GM18526 (cell line): ENCODE results near the gene ARHGEF7.

ENCODE experiments used
- POLR2A ChIP-seq: IDR thresholded peaks from 3 replicates; pipeline ENCODE4 v1.6.1; 2011; ENCODE audit not compliant: insufficient read length; ENCODE audit errors: extremely low read depth

Gene ARHGEF7

GRCh38 chr13:111280681-111281585, 165.8 kb downstream of the ARHGEF7 start:
- no peak for TF ChIP-seq POLR2A

GRCh38 chr13:111281751-111282311, 166.7 kb downstream of the ARHGEF7 start:
- no peak for TF ChIP-seq POLR2A

GRCh38 chr13:111282425-111282824, 167.3 kb downstream of the ARHGEF7 start:
- no peak for TF ChIP-seq POLR2A

- no peak for TF ChIP-seq POLR2A
Observed at GRCh38 chr13:111282997-111283396, 167.9 kb downstream of the ARHGEF7 start.

- no peak for TF ChIP-seq POLR2A
Observed at GRCh38 chr13:111283457-111283856, 168.3 kb downstream of the ARHGEF7 start.

- no peak for TF ChIP-seq POLR2A
Observed at GRCh38 chr13:111283991-111284390, 168.9 kb downstream of the ARHGEF7 start.

GRCh38 chr13:111284565-111284964, 169.5 kb downstream of the ARHGEF7 start:
- no peak for TF ChIP-seq POLR2A

- no peak for TF ChIP-seq POLR2A
Observed at GRCh38 chr13:111286162-111286561, 171.1 kb downstream of the ARHGEF7 start.

GRCh38 chr13:111286749-111287148, 171.6 kb downstream of the ARHGEF7 start:
- TF ChIP-seq POLR2A = no peak

- no peak for TF ChIP-seq POLR2A
Observed at GRCh38 chr13:111287201-111287600, 172.1 kb downstream of the ARHGEF7 start.

GRCh38 chr13:111288276-111288675, 173.2 kb downstream of the ARHGEF7 start:
- no peak for TF ChIP-seq POLR2A

- TF ChIP-seq POLR2A = no peak
Observed at GRCh38 chr13:111289251-111289650, 174.1 kb downstream of the ARHGEF7 start.

GRCh38 chr13:111291908-111292307, 176.8 kb downstream of the ARHGEF7 start:
- no peak for TF ChIP-seq POLR2A

GRCh38 chr13:111292710-111293485, 177.8 kb downstream of the ARHGEF7 start:
- TF ChIP-seq POLR2A = no peak

- no peak for TF ChIP-seq POLR2A
Observed at GRCh38 chr13:111295886-111296285, 180.8 kb downstream of the ARHGEF7 start.

- TF ChIP-seq POLR2A = no peak
Observed at GRCh38 chr13:111296417-111296816, 181.3 kb downstream of the ARHGEF7 start.
